Stimulated activated naive CD4-positive, alpha-beta T cell treated with Interleukin-2 at 50 U/mL for 16 hours (primary cell): ENCODE measurements around the gene PILRA.
"Not testable (repeated sequence)": the region's sequence is repeated elsewhere in the genome, so short reads cannot be mapped to it uniquely, and the experiment has no call there.

Experiments
- DNase-seq: peaks from one replicate; lab custom pipeline; 2025; lab: John Stamatoyannopoulos, UW

Gene PILRA

GRCh38 chr7:100358027-100358856 lies 15.0 kb upstream of the PILRA start, which contains the start of gene PILRB:
TSS of gene PILRB (plus strand) at chr7:100358117. CDS start at chr7:100358303, 186 bp downstream.
- DNase-seq, result no peak

DNA sequence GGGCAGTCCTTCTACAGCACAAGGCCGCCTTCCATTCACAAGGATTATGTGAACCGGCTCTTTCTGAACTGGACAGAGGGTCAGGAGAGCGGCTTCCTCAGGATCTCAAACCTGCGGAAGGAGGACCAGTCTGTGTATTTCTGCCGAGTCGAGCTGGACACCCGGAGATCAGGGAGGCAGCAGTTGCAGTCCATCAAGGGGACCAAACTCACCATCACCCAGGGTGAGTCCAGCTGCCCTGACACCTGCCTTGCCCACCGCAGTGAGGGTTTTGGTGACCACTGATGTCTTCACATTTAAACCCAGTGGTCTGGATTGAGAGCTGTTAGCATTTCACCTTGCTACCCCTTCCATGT lies 14.5 kb upstream of the PILRA start:
- DNase-seq, result no peak

DNA sequence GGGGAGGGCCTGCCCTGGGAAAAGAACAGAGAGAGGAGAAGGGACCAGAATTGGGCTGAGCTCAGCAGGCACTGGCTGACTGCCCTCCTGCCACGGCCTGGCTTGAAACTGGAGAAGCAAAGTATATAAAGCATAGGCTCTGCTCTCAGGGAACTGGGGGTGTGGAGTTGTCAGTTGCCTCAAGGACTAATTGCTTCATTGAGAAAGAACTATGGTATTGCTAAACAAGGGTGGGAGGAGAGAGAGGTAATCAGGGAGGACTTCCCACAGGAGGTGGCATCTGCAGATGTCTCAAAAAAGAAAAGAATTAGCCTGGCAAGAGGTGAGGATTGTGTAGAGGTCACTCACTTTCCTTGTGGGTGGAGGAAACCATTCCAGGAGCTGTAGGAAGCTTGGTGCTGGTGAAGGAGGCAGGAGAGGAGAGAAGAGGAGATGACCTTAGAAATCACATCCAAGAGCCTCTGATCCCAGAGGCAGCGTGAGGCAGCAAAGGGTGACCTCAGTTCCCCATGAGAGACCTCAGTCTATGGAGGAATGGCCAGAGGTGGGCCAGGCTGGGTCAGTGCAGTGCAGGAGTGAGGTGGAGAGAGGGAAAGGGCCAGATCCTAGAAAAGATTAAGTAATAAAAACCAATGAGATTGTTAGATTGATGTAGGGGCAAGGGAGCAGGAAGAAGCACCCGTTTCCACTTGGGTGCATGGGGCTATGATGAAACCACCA lies 13.0 kb upstream of the PILRA start:
- no peak for DNase-seq

DNA sequence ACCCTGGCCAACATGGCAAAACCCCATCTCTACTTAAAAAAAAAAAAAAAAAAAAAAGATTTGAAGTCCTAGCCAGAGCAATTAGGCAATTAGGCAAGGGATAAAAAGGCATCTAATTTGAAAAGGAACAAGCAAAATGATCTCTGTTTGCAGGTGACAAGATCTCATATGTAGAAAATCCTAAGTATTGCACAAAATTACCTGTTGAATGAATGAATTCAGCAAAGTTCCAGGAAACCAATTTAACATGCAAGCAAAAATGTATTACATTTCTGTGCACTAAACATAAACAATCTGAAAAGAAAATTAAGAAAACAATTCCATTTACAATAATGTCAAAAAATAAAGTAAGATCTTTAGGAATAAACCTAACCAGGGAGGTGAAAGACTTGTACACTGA lies 10.2 kb upstream of the PILRA start:
- DNase-seq, result no peak

GRCh38 chr7:100363797-100364196 lies 9.5 kb upstream of the PILRA start:
- DNase-seq, result not testable (repeated sequence)

GRCh38 chr7:100364480-100364879 lies 8.8 kb upstream of the PILRA start:
- DNase-seq, result no peak

DNA sequence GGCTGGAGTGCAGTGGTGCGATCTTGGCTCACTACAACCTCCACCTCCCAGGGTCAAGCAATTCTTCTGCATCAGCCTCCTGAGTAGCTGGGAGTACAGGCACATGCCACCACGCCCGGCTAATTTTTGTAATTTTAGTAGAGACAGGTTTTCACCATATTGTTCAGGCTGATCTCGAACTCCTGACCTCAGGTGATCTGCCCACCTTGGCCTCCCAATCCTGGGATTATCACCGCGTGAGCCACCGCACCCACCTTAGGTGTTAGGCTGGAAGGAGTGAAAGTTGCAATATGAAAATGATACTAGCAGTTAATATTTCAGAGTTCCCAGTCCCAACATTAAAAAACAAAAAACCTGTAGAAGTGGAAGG lies 7.3 kb upstream of the PILRA start:
- not testable (repeated sequence) for DNase-seq

- DNase-seq, result no peak
These were observed 6.7 kb upstream of the PILRA start for GRCh38 chr7:100366411-100367250.

DNA sequence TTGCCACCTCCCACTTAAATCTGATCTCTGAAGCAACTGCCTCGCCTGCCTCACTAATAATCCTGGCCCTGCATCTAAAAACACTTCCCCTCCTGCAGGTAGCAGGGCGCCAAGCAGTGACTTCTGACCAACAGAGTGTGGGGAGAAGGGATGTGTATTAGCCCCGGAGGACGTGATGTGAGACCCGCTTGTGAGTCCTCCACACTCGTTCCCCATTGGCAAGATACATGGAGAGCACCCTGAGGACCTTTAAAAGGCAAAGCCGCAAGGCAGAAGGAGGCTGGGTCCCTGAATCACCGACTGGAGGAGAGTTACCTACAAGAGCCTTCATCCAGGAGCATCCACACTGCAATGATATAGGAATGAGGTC lies 6.1 kb upstream of the PILRA start:
- DNase-seq, result no peak

GRCh38 chr7:100367676-100368613 lies 5.3 kb upstream of the PILRA start:
- DNase-seq, result no peak

GRCh38 chr7:100369105-100369504 lies 4.2 kb upstream of the PILRA start:
- DNase-seq, result no peak

DNA sequence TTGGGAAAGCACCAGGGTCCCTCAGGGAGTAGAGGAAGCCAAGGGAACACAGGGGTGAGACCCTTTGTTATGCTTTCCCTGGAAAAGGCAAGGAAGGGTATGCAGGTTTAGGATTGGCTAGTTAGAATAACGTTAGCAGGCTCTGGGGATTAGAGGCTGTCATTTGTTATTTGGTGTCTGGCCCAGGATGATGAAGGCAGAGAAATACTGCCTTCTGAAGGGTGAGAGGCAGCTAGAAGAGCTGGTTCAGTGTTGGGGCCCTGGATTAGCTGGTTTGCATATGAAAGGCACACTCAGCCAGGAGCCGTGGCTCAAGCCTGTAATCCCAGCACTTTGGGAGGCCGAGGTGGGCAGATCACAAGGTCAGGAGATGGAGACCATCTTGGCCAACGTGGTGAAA lies 3.0 kb upstream of the PILRA start:
- no peak for DNase-seq

- DNase-seq, result no peak
These were observed 2.5 kb upstream of the PILRA start for GRCh38 chr7:100370746-100371145.

- DNase-seq, result no peak
These were observed 1.6 kb upstream of the PILRA start for GRCh38 chr7:100371561-100372171.

- no peak for DNase-seq
These were observed 1.0 kb upstream of the PILRA start for GRCh38 chr7:100372256-100372655.

DNA sequence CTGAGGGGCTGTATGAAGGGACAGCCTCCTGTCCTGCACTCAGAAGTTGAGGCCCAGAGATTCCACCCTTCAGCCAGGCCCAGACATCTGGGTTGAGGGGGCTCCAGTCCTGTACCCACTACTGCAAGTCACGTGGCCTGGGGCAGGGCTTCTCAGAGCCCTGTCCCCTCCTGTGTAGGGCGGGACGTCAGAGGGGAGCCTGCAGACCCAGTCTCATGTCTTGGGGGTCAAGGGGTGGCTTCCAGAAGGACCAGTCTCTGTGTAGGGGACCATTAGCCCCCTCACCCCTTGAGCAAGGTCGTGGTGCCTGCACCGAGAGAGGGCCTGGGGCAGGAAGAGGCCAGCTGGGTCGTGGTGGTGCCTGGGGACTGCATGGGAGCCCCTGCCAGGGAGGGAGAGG lies 593 bp upstream of the PILRA start:
- no peak for DNase-seq

DNA sequence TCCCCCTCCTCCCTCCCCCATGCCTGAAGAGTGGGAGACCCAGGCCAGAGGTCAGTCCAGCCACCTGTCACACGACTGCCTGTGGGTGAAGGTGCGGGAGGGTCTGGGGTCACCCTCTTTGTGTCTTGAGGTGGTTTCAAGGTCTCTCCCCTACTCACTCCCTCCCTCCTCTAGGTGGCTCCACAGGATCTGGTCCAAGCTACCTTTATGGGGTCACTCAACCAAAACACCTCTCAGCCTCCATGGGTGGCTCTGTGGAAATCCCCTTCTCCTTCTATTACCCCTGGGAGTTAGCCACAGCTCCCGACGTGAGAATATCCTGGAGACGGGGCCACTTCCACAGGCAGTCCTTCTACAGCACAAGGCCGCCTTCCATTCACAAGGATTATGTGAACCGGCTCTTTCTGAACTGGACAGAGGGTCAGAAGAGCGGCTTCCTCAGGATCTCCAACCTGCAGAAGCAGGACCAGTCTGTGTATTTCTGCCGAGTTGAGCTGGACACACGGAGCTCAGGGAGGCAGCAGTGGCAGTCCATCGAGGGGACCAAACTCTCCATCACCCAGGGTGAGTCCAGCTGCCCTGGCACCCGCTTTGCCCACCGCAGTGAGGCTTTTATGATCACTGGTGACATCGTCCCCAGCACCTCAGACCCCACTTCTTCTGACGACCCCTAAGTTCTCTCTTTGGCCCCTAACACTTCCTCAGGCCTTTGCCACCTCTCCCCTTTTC lies 747 bp downstream of the PILRA start:
- not testable (repeated sequence) for DNase-seq

DNA sequence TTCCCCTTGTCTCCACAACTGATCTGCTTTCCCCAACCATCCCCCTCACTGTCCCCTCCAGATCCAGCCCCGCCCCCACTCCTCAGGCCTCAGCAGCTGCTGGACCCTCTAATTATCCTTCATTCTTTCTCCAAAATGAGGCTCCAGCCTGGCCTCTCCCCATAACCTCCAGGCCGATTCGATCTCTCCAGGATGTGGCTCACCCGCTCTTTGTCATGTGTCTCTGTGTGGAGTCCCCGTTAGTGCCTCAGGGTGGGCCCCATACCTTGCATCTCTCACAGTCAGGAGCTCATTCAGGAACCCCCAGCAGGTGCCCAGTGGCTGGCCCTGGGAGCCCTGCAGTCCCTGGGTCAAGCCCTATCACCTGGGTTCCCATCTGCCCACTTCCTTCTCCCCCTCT lies 1.3 kb downstream of the PILRA start:
- no peak for DNase-seq

DNA sequence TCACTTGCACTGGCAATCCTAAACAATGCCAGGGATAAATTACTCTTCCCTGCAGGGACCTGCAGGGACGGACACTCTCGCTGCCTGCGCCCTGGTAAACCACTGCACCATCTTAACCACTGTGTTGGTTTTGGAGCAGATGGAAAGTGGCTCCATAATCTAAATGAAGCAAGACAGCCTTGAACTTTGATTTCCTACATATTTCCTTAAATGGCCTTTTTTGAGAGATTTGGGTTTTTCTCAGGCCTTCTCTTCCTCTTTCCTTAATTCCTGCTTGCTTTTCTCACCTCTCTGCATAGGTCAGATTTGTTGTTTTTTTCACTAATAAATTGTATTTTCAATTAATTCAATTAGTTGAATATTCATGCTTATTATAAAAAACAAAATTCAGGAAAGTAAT lies 2.8 kb downstream of the PILRA start:
- no peak for DNase-seq

DNA sequence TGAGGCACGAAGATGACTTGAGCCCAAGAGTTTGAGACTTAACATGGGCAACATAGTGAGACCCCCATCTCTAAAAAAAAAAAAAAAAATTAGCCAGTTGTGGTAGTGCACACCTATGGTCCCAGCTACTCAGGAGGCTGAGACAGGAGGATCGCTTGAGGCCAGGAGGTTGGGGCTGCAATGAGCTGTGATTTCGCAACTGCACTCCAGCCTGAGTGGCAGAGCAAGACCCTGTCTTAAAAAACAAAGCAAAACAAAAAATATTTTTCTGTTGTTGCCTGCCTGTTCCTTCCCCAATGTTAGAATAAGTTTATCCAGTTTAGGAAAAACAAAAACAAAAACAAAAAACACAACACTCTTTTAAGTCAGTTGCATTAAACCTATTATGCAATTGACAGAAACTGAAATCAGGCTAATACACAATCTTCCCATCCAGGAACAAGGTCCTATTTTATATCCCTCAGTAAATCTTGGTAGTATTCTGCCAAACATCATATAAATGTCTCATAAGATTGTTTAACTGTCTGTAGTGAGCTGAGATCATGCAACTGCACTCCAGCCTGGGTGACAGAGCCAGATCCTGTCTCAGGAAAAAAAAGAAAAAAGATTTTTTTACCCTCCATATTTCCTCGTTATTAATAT lies 4.9 kb downstream of the PILRA start:
- no peak for DNase-seq
